Measurements from ENCODE around the gene TRIM59. TPM values are rescaled to one million over a fixed set of nuclear protein-coding genes. Genes with fewer than 3 reads are reported as not detected.

TRIM59 gene
- total and polyA plus RNA-seq, 9 of the 15 experiments (the other 6 are each of a cell fraction or from before 2014, with no cell fraction given), result 16.8 to 101 (median 34.8) TPM

- no peak for FAIRE-seq
- TF ChIP-seq BCL6 (CRISPR knock-in tag; IDR thresholded peaks at IDR 0.05) (no peak), EGR1 (conservative IDR thresholded peaks at IDR 0.05) (no peak), ZNF398 (CRISPR knock-in tag; IDR thresholded peaks at IDR 0.05) (no peak), ZFPM2 (CRISPR knock-in tag; IDR thresholded peaks at IDR 0.05) (no peak), NCOA2 (IDR thresholded peaks at IDR 0.05; ENCODE audit: partially characterized antibody in 2 of 2) (no peak), POLR2A (conservative IDR thresholded peaks at IDR 0.05) (no peak), ZNF639 (CRISPR knock-in tag; conservative IDR thresholded peaks at IDR 0.05 in 1 of 2, IDR thresholded peaks at IDR 0.05 in 1 of 2) (no peak), TBP (optimal IDR thresholded peaks at IDR 0.05; ENCODE audit: low read depth, low read length) (no peak), ZNF354B (CRISPR knock-in tag; IDR thresholded peaks at IDR 0.05) (no peak), ZNF408 (CRISPR knock-in tag; IDR thresholded peaks at IDR 0.05; ENCODE audit: low read depth) (no peak), KLF16 (IDR thresholded peaks at IDR 0.05) (no peak), ZNF263 (CRISPR knock-in tag; IDR thresholded peaks at IDR 0.05; ENCODE audit: borderline replicate concordance) (no peak)
- Histone ChIP-seq H3K27me3 (ENCODE audit: control insufficient read depth in 2 of 2, insufficient read depth in 2 of 2, low read length in 2 of 2) (peaks cover 0 to 5% of the 10 kb centered on the region in 2 experiments; a peak in 1 of 5 replicates), H3K36me3 (ENCODE audit: control insufficient read depth, insufficient read depth, low read length) (no peaks in the 10 kb centered on the region), H3K9me3 (replicated peaks; ENCODE audit: control insufficient read depth, insufficient read depth, low read depth, low read length) (no peaks in the 10 kb centered on the region), H3K79me2 (ENCODE audit: control insufficient read depth, insufficient read depth, low read length) (no peaks in the 10 kb centered on the region), H3K27ac (ENCODE audit: extremely low read depth, low read depth, low read length) (no peak overlapping the region), H3K9ac (ENCODE audit: insufficient read depth in 1 of 2, low read depth in 2 of 2, low read length in 2 of 2) (no peak overlapping the region), H3K4me2 (ENCODE audit: insufficient read depth, low read length) (no peak overlapping the region), H3K9me1 (ENCODE audit: control insufficient read depth, insufficient read depth, low read length) (no peaks in the 10 kb centered on the region), H3K4me3 (no peak overlapping the region), H4K20me1 (replicated peaks; ENCODE audit: control insufficient read depth, insufficient read depth, low read length) (no peaks in the 10 kb centered on the region), H3K4me1 (replicated peaks in 1 of 2; ENCODE audit: control insufficient read depth in 2 of 2, insufficient read depth in 2 of 2, low read length in 2 of 2) (peaks cover 0 to 3% of the 10 kb centered on the region in 2 experiments; a peak in 1 of 5 replicates), H2AFZ (ENCODE audit: low read depth, low read length) (no peak overlapping the region)
- DNase-seq (ENCODE audit: extremely low read depth in 1 of 4, low spot score in 3 of 4), result no peak
- CTCF ChIA-PET (ENCODE audit: low intra/inter-chr PET ratio), result no interaction called here
- in situ Hi-C loops (cut with MboI), result loop anchor here (10.0 kb wide), 2 partner anchors 327 to 447 kb away; no protein-coding TSS in a partner anchor
- ATAC-seq, result no peak
- BruUV-seq (replicated peaks), result no TSS peak
- WGBS (ENCODE audit: insufficient coverage, low coverage, missing lambda C conversion rate), result 81% methylated on average over 6 of the region's 6 CpGs
- intact Hi-C loops (cut with micrococcal nuclease), result loop anchor here (10.0 kb wide), 1 partner anchor 447 kb away; no protein-coding TSS in a partner anchor
- POLR2A ChIA-PET, result interaction anchor here (1.0 kb wide), 1 partner anchor 33 kb away, joined by 3 read pairs; the partner anchor contains the start of gene TRIM59
These were observed 32.3 kb upstream of the TRIM59 start for GRCh38 chr3:160481856-160482255.
